GM10847 (cell line): Measurements from ENCODE around the gene CCDC154.

Experiments
- POLR2A ChIP-seq: IDR thresholded peaks from 2 replicates; pipeline ENCODE4 v1.6.1; 2011; ENCODE audit not compliant: insufficient read length; ENCODE audit errors: extremely low read depth

The CCDC154 gene, protein sequence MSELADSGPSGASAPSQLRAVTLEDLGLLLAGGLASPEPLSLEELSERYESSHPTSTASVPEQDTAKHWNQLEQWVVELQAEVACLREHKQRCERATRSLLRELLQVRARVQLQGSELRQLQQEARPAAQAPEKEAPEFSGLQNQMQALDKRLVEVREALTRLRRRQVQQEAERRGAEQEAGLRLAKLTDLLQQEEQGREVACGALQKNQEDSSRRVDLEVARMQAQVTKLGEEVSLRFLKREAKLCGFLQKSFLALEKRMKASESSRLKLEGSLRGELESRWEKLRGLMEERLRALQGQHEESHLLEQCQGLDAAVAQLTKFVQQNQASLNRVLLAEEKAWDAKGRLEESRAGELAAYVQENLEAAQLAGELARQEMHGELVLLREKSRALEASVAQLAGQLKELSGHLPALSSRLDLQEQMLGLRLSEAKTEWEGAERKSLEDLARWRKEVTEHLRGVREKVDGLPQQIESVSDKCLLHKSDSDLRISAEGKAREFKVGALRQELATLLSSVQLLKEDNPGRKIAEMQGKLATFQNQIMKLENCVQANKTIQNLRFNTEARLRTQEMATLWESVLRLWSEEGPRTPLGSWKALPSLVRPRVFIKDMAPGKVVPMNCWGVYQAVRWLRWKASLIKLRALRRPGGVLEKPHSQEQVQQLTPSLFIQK

DNA sequence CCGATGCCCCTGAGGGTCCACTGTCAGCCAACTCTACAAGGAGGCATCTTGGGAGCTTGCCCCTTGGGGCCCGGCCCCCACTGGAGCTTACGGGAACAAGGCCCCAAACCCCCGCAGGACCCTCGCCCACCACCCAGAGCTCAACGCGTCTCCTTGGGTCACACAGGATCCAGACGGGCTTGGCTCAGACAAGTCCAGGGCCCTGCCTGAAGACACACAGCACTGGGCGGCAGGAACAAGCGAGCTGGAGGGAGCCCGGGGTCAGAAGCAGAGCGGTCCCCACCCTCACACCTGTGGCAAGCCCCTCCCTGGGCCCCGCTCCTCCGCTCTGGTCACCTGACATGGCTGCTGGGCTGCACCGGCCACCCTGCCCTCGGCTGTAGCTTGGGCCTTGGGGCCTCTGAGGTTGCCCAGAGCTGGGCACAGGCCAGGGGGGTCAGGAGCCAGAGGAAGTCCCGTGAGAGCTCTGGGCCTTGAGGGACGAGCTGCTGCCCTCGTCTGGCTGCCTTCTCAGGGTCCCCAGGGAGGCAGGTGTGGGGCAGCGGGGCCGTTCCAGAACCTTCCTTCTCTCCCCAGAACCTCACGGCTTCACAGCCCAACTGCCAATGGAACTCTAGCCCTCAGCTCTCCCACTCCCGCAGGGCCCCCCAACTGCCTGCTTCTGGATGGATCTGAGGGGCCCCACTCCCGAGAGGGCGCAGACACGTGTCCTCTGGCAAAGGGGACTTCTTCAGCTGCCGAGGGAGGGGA lies at the start of gene CCDC154:
Gene CCDC154 (minus strand): TSS at position 577 of the 750 bp plus-strand sequence. CDS start 234 bp downstream, at position 343.
- no peak for TF ChIP-seq POLR2A

DNA sequence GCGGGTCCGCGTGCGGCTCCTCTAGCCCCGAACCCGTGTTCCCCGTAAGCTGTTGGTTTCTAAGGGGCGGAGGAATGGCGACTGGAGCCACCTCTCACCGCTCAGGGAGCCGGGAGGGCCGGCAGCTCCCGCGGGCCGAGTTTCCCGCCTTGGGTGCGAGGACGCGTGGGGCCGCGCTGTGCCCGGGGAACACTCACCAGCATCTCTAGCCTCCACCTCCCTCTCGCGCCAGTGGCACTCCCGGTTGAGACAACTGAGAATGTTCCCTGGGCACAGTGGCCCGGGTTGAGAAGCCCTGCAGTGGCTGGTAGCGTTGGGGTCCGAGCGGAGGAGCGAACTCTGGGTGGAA lies 49.4 kb upstream of the CCDC154 start:
- no peak for TF ChIP-seq POLR2A

DNA sequence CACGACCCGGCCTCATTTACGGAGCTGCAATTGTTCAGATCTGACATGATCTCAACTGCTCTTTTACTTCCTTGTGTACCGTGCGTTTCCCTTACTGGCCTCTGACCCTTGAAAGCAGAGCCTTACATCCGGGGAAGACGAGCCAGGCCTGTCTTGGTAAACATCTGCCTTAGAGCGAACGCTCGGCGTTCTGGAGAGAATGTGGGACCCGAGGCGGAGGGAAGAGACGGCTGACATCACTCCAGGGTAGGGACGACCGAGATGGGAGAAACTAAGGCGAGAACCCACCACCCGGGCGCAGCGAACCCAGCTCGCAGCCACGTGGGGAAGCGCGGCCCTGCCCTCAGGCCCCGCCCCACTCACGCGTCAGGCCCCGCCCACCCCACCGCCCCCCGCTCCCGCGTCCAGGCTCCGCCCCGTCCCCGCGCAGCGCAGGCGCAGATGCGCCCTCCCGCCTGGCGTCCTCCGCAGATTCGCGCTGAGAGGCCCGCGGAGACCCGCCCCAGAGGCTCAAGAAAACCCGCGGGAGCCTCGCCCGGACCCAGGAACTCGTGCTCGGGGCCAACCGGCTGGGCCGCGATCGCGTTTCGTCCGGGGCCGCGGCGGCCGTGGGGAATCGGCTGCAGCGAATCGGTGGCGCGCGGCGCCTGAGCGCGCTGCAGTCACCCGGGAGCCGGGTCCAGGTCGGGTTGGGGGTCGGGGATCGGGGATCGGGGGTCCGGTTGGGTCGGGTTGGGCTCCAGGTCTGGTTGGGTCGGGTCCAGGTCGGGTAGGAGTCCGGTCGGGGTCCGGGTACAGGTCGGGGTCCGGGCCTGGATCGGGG lies 48.8 kb upstream of the CCDC154 start, which contains the start of gene TELO2:
Gene TELO2 (plus strand): TSS at position 438 of the 823 bp plus-strand sequence. CDS start 922 bp downstream, outside the sequence.
- no peak for TF ChIP-seq POLR2A

DNA sequence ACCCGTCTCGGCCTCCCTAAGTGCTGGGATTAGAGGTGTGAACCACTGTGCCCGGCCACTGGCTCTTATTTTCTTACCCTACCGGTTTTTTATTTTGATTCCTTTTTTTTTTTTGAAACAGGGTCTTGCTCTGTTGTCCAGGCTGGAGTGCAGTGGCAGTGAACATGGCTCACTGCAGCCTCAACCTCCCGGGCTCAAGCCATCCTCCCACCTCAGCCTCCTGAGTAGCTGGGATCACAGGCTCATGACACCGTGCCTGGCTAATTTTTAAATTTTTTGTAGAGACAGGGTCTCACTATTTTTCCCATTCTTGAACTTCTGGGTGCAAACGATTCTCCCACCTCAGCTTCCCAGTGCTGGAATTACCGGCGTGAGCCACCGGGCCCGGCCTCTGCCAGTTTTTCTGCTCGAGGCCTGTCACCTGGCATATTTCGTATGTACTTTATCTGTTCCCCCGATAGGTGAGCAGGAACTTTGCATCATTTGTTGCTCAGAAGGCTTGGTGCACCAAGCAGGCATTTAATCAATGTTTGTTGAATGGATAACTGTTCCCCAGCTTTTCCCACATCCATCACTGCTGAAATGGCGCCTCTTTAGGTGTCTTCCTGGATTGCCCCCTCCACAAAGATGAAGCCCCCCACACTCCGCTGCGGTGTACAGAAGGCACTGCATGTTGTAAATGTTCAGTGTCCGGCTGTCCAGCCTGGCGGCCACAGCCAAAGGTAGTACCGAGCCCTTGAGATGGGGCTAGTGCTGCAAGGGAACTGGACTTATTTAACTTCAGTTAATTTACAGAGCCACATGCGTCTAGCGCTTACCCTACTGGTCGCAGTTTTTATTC lies 47.9 kb upstream of the CCDC154 start:
- TF ChIP-seq POLR2A = no peak

DNA sequence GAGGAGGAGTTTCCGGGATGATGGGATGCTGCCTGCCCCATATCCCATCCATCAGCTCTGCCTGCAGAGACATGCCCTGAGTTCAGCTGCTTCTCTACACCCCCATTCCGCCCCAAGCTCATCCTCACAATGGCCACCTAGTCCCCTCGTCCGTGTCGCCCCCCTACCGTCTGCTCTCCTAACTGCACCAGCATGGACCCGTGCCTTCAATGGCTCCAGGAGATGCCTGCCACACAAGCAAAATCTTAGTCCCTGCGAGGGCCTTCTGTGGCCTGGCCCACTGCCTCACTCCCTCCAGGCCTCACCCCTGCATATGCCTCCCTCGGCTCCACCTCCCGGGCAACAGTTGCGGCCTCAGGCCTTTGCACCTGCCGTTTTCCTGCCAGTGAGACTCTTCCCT lies 47.0 kb upstream of the CCDC154 start:
- no peak for TF ChIP-seq POLR2A

DNA sequence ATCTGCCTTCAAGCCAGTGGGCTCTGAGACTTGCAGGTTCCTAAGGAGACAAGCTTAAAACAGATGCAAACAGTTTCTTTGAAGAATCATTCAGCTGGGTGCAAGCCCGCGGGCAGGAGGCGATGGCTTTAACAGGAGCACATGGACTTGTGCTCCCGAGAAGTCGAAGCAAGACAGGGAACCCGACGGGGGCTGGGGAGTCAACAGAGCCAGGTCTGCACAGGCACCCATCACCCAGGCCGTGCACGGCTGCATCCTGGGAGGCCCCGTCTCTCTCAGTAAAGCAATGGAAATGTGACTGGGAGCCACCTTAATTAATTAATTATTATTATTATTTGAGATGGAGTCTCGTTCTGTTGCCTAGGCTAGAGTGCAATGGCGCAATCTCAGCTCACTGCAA lies 44.7 kb upstream of the CCDC154 start:
- TF ChIP-seq POLR2A = no peak

DNA sequence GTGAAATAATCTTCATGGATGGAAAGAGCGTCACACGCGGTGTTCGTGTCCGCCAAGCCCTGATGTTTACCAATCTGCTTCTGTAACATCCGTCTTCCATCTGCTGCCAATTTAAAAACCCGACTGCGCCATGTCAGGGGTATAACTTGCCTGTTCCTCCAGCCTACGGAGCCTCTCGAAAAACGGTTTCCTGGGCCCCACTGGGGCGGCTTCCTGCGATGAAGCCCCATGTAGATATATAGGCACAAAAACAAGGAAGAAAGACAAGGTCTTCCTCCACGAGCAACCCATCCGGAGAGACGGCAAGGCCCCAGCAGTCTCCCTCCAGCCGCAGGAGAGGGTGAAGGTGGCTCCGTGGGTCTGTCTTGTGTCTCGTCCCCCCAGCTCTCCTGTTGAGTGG lies 44.3 kb upstream of the CCDC154 start, which contains the start of gene PTX4:
Gene PTX4 (minus strand): TSS at position 326 of the 400 bp plus-strand sequence. CDS start 35 bp downstream, at position 291.
- no peak for TF ChIP-seq POLR2A

DNA sequence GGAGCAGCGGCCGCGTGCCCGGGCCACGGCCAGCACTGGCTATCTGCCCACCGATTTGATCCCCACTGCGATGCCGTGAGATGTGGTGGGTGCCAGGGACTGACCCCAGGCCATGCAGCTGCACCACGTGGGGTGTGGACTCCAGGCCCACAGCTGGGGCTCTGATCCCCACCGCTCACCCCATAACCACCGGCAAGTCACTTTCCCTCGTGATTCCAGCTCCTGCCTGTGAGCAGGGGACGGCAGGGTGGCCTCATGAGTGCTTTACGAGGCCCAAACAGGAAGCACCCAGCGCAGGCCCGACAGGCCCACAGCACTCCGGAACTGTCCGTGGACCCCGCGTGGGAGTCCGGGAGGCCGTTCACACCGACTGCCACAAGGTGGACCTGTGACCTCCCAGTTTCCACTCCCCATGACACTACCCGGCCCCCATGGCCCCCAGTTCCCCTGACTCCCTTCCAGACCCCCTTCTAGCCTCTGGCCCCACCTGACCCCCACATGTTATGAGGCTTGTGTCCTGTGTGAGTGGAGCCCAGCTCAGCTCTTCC lies 43.8 kb upstream of the CCDC154 start:
- TF ChIP-seq POLR2A = no peak

DNA sequence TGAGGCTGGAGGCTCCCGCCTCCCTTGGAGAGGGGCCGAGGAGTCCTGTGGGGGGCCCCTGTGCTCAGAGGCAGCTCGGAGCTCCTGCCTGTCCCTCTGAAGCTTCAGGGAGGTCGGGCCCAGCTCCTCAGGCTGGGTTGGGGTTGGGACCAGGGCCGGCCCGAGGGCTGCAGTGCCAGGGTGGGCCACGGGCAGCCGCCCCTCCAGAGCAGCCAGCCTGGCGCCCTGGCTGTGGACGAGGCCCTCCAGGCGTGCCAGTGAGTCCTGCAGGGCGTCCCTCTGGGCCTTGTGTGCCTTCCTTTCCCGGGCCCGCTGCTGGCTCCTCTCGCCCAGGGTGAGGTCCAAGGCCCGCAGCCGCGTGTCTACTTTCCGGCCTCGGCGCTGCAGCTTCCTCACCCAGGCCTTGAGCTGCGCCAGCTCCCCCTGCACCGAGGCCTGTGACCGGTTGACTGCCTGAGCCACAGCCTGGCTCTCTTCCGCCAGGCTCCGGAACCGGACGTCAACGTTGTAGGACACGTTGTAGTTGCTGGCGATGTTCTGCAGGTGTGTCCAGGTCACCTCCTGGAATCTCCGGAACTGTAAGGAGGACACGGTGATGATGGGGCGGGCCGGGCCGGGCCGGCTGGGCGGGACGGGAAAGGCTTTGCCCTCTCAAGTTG lies 43.2 kb upstream of the CCDC154 start:
- TF ChIP-seq POLR2A = no peak

DNA sequence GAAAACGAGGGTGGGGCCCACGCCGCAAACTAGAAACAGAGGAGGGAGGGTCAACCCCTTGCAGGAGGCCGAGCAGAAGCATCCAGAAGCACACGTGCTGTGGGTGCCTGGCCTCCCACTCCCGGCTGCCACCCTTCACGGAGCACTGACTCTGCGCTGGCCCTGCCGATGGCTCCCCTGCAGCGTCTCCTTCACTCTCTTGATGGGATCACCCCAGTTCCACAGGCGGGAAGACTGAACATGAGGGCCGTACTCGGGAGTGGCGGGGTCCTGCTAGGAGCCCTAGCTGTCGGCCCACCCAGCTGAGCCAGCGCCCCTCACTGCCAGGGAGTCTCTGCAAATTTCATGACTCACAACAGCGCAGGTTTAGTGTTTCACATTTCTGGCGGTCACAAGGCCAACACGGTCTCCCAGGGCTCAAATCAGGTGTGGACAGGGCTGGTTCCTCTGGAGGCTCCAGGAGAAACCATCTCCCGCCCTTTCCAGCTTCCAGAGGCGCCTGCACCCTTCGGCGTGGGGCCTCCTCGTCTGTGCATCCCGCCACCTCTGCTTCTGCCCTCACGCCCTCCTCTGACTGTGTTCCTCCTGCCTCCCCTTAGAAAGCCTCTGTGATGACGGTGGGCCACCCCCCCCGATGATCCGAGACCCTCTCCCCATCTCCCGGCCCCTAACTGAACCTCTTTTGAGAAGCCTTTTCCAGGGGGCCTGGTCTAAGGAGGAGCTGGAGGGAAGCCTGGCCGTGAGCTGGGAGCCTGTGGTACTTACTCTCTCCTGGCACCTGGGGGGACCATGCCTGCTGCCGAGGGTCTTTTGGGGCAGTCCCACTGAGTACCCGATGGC lies 42.4 kb upstream of the CCDC154 start:
- TF ChIP-seq POLR2A = no peak

DNA sequence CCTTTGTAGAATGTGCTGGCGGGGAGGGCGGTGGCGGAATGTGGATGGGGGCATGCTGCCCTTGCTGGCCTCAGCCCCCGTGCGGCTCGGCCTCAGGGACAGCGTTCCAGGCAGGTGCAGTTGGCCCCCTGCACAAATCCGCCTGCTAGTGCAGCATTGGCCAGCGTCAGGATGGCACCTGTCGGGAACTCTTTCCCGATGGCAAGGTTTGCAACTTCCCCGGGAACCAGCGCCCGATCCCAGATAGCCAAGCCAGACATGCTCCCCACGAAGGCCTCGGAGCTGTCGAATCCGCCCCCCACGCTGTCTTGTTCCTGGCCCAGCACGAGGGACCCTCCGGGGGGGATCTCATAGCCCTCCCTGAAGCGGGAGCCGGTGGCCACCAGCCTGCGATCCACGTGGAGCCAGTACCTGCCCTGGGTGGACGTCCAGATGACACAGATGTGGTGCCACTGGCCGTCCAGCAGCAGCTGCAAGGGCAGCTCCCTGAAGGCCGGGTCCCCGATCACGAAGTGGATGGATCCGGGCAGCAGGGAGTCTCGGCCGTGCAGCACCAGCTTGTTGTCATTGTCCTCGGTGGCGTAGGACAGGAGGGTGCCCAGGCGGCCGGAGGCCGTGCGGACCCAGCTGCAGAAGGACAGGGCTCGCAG lies 41.6 kb upstream of the CCDC154 start:
- TF ChIP-seq POLR2A = no peak
